HG02588 (cell line): Measurements from ENCODE around the gene LMX1B.

Experiments
- ATAC-seq: cut with Tn5 transposase; IDR thresholded peaks from one replicate; pipeline ENCODE4 v1.9.1; 2021; ENCODE audit warnings: mild to moderate bottlenecking, moderate library complexity; ENCODE audit not compliant: unreplicated experiment

The LMX1B gene

DNA sequence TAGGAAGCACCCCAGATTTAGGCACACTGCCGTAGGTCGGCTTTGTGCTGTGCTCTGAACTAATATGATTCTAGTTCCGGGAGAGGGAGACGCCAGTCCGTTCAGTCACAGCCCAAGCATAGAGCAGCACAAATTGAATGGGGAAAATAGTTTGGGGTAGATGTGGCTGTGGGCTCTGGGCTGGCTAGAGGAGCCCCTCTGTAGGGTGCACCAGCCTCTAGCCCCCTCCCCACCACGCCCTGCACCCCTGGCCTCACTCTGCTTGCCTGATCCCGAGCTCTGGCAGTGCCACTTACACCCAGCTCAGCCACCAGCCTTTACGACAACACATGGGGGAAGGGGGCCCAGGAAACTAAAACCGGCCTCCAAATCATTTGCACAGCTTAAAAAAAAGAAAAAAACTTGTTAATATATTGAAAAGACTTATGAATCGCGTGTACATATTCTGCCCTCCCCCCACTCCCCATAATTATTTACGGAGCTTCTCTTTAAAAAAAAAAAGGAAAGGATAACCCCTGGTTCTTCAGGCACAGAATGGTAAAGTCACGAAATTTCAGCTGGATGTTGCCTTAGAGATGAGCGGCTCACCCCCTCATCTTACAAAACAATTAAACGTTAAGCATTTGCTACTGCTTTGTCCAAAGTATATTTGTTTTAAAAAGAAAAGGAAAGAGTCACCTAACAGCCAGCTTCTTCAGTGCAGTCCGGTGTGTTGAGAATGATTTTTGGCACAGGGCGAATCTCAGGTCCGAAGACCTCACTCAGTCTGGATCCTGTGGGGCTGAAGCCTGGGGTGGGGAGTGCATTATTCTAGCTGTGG lies 3.5 kb downstream of the LMX1B start:
- no peak for ATAC-seq

DNA sequence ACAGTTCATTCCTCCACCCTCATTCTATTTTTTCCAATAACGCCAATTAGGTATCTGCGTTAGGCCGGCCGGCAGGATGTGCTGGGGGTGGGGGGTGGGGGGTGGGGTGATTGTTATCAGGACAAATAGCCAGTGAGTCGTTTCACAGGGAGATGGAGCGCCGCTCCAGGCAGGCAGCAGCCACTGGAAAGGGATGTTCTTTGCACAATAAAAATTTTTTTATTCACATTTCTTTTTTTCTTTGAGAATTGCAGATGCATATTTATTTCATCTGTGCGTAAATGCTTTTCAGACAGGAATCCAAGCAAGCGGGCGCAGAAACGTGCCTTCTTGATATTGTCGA lies 4.1 kb downstream of the LMX1B start:
- ATAC-seq: no peak

DNA sequence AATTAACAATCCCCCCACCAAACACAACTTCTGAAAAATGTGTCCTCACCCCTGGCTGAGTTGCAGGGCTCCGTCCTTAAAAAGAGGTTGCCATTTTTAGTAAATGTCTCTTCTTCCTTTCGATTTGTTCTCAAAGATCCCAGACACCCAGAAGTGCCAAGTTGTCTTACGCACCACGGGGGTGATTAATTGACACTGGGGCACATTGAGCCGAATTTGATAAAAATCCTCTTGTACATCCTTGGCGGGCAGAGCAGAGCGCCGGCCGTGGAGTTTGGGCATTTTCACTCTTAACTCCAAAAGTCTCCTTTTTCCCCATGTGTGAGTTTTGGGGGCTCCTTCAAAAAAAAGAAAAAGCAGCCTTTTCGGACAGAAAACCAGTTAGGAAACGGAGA lies 4.5 kb downstream of the LMX1B start:
- no peak for ATAC-seq

DNA sequence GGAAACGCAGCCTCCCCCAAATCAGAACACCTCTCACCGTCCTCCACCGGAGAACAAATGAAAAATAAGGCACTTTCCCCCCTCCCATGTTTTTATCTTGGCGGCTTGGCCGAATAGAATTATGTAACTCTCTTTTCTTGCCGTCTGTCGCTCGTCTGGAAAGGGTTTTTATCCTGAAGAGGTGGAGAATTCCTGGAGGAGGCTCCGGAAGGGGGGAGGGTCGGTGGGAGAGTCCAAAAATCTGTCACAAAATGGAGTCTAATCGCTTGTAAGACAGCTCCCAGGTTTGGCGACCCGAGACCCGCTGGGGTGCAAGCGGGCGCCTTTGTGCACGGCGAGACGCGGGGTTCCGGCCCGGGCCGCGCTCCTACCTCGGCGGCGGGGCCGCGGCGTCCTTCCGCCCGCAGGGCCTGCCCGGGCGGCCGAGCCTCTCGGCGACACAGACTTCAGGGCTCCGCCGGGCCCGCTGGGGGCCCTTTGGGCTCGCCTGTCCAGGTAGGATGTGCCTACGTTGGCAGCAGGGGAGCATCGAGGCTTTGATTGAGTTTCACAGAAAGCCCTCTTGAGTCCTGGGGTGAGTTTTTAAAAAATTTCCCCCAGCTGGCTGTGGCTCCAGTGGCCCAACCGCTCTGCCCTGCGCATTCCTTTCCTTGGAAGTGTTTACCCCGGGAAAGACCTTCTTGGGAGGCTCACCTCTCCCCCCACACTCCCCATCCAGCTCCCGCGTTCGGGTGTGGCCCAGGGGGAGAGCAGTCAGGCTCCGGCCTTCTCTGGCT lies 5.0 kb downstream of the LMX1B start:
- ATAC-seq: no peak

DNA sequence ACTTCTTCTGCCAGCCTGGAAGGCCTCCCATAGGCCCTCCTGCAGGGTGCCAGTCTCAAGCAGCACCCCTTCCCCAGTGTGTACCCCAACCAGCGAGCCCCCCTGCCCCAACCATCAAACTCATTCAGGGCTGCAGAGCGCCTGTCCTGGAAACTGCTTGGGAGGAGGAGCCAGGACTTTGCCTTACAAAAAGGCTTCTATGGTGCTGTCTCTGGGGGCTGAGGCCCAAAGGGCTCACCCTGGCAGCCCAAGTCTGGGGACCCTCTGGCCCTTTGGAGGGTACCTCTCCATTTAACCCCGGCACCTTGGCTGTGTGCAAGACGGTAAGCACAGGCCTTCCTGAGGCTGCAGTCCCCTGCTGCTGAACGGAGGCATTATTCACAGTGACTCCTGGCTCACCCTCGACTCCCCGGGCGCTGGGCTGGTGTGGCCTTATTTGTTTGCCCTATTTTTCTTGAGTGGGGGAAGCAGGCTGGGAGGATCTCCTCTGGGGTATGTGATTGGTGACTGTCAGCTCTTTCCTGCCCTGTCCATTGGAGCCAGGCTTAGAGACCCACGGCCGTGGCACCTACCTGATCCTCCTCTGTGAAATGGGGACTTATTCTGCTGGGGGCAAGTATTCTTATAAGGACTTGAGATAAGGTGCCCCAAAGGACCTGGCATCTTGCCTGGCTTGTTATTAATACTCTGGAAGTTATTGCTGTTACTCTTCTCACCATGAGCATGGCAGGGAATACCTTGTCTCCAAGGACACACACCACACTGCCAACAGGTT lies 5.8 kb downstream of the LMX1B start:
- no peak for ATAC-seq

DNA sequence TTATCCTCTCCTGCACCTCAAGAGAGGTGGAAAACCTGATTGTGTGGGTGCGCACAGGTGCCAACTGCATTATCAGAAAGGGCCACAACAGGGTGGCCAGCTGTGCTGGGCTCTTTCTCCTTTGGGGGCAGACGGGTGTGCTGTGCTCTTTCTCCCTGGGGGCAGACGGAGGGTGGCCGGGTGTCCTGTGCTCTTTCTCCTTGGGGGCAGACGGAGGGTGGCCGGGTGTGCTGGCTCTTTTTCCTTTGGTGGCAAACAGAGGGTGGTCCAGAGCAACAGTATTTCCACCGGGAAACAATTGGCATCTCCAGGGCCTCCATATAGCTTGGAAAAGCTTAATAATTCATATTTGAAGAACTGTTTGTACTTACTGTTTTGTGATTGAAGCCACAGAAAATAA lies 6.8 kb downstream of the LMX1B start:
- ATAC-seq: no peak

DNA sequence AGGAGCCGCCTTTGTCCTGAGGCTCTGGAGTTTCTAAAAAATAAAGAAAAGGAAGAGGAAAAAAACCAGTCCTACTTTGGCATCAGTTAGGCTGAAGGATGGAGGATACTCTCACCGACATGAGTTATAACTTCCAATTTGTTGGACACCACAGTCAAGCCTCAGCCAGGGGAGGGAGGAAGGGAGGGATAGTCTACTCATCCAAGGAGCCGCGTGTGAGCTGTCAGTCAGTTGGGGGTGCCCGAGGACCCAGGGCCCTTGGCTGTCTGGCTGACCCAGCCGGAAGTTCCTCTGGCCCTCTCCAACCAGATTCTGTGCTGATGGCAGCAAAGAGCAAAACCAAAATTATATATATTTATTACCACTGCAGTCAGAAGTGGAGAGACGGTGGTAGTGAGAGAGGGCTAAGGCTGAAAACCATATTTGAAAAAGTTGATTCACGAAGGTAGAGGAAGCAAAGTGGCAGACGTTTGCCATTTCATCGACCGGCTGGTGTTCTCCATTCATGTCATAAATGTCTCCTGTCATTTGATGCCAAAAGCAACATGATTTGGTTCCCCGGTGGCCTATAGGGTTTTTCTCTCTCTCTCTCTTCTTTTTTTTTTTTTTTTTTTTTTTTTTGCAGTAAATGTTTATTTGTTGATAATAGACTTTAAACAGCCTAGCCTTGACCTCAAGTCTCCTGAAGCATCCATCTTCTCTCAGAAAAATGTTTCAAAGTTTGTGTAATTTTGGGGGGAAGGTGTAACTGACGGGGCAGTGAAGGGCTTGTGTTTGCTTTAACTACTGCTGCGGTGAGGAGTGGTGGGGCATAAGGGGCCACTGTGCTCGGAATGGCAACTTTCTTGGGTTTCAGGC lies 7.6 kb downstream of the LMX1B start:
- no peak for ATAC-seq

DNA sequence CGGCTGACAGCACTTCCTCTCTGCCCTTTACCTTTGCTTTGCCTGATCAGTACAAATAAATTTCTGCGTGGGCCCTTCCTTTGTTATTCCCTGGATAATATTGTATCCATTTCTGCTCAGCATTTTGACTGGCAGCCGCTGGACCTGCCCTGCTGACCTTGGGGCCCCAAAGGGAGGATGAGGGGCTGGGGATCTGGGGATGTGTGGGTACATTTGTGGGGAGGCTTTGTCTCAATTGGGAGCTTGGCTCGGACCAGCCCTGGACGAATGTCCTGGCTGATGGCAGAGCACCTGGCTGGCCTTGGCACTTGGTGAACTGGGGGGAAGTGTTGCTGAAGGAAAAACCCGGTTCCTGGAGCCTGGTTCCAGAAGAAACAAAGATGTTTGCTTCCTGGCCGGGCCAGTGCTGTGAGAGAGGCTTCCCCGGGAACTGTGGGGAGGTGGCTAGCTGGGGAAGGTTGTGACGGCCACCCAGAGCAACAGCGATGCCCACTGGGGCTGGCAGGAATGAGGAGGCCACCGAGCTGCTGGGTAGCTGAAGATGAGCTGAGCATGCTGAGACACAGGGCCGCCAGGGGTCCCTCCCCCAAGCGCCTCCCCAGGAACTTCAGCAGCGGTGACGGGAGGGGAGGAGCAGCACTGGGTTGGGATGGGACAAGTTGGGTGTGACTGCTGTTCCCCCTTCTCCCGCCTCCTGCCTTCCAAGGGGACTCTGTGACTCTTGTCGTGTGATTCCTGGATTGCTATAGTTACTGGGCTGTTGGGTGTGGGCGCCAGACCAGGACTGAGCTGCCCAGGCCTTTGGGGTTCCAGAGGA lies 8.4 kb downstream of the LMX1B start:
- ATAC-seq: no peak

DNA sequence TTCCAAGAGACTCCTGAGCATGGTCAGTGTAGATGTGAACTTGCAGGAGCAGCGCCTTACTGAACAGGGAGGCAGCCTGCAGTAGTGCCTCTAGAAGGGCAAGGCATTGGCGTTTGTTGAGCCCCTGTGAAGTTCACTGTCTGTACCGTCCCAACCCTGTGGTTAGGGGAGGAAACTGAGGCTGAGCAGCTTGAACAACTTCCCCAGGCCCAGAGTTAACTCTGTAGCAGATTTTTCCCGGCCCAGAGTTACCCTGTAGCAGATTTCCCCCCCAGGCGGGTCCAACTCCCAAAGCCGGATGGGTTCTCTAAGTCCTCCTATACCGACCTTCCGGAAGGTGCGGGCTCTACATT lies 9.6 kb downstream of the LMX1B start:
- ATAC-seq: no peak

DNA sequence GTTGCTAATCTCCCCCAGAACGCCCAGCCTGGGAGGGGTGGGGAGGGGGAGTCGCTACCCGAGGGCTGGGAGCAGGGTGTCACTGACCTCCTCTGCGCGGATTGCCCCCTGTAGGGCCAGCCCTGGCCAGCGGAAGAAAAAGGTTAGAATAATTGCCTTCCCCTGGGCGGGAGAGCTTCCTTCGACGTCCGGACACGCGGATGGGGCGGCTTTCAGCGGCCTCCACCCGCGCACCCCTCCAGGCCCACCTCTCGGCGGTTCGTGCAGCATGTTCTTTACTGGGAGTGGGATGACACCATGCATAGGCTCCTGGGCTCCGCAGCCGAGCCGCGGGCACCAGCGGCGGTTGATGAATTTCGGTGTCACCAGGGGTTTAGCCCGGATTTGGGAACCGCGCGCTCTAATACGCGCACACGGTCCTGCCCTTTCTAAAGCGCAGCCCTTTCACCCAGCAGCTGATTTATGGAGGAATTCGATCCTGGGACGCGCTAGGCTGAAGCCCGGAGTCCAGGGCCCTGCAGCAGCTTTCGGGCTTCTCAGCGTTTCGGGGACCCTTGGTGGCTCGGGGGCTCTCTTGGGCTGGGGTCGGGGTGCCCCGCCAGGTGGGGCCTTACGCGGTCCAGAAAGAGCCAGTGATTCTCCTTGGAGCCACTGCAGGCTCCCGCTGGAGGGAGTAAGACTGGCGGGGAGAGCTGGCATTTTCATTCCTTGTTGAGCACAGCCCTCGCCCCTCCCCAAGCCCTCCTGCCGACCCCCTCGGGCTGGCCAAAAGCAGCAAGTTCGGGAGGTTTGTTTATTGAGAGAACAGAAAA lies 10.1 kb downstream of the LMX1B start:
- ATAC-seq: no peak

DNA sequence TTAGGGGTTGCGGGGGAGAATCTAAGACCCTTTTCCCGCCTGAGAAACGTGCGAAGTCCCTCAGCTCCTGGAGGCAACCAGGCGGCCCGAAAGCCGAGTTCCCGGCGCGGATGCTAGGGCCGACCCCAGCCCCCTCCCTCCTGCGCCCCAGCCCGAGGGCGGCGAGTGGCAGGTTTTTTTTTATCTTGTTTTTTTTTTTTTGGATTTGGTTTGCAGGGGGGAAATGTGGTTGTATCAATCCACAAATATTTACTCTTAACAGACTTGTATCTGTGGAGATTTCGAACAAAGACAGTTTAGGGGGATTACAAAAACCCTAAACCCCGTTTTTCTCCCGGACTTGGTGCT lies 10.7 kb downstream of the LMX1B start:
- ATAC-seq: no peak

DNA sequence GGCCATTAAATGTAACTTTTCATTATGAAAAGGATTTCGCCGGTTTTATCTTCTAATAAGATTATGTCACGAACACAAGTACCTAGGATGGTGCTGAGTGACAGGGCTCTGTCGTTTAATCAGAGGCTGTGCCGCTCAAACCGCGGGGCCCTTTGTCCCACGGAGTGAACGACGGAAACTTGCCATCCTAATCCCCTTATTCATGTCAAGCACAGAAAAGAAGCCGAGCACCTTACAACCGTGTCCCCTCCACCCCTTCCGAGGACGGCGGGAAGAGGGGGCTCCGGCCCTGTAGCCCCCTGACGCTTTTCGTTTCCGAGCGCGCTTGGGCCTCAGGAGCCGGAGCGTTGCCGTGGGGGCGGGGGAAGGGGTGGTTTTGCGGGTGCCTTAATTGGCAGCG lies 11.2 kb downstream of the LMX1B start:
- ATAC-seq: no peak

DNA sequence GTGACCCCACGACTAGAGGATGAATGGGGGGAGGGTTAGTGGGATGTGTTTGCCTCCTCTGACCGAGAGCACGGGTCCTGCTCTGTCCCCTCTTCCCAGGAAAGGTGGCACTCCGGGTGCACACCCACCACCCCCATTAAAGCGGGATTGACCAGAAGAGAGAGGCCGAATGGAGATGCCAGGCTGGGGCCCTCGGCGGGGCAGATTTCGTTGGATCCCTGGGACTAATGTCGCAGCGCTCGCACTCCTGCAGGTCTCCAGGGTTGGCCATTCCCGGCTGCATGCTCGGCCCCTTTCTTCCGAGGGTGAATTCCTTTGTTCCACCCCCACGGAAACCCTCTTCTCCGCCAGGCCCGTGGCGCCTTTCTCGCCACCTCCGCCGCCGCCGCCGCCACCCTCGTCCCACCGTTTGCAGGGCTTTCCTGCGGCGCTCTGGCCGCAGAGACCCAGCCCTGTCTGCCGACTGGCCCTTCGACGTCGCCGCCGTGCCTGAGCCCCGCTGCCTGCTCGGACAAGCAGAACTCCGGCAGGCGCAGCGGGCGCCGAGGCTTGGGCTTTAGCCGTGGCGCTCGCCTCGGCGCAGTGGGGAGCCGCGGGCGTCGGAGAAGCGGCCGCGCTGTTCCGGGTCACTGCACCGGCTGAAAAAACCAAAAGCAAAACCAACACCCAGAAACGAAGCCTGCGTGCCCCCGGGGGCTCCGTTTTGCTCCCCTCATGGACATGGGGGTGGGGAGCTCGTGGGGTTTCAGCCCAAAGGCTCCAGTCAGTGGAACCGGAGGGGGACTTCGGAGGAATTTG lies 11.8 kb downstream of the LMX1B start:
- no peak for ATAC-seq

DNA sequence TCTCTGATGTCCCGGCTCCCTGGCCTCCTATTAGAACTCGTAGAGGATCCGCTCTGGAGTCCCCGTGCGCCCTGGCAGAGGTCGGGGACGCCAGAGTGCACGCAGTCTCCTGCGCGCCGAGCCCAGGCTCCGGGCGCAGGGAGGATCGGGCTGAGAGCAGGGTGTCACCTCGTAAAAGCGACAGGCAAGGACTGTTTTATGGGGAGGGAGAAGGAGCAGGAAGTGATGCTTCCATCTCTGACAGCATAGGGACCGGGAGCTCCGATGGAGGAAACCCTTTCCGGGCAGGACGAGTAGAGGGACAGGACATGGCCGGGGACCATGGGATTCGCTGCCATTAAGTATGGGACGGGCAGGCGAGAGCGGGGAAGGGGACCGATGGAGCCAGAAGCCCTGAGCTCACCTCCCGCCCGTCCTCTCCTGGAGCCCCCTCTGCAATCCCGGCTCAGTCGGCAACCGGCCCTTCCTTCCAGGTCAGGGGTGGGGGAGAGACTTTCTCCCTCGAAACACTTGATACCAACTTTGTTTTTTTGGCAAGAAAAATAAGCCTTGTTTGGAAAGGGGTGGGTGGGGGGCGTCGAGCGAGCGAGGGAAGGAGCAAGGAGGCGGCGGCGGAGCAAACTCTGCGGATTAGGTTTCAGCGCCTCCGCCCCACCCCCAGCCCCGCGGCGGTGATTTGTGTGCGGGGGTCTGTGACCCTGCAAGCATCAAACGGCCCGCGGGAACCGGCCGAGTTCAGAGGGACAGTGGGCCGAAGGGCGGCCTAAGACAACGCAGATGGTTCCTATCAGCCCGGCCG lies 12.6 kb downstream of the LMX1B start:
- no peak for ATAC-seq

DNA sequence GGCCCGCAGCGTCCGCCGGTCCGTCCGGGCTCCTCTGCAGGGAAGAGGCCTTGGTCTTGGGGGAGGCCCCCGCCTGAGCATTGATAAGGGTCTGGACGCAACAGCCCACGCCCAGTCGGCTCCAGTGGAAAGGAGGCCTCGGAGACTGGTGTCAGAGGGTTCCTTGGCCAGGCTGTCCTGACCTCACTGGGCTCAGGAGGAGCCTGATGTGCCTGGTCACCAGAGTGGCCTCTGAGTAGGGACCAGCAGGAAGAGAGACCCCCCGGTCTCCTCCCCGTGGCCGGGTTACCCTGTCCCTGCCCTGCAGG lies 13.2 kb downstream of the LMX1B start:
- ATAC-seq: no peak

DNA sequence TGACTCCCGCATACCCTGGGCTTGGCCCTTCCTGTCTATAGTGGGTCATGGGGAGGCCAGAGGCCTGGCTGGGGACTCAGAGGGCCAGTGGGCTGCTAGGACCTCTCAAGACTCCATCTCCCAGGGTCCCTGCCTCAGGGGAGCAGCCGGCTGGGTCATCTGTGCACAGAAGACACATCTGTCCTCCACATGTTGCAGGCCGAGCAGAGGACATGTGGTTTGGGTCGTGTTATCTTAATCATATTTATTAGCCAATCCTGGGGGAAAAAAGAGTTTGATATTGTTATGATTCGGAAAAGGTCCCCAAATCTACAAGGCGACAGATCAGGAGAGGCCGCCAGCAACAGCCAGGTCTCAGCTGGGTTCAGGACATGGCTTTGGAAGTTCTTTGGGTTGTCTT lies 14.4 kb downstream of the LMX1B start:
- ATAC-seq: no peak

DNA sequence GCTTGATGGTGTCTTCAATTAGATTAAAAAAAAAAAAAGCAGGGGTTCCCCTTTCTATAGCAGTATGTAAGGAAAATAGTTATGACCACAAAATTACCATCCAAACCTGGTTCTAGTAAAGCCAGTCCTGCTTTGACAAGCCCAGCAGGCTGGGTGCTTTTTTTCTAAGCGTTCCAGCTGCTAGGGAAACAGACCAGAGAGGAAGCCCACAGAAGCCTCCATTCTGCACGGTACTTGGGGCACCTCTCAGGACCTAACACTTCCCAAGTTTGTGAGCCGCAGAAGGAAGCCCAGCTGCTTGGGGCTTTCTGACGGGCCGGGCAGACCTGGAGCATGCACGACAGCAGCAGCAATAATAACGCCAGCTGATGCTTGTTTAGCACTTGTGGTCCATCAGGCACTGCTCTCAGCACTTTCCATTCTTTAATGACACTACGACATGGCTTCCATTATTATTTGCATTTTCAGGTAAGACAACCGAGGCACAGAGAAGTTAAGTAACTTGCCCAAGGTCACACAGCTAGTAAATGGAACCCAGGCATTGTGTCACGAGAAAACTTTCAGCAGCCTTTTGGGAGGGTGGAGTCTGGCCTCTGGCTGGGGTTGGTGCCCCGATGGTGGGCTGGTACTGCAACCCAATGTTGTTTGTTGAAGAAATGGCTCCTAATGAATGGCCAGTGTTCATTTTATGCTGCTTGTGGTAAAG lies 15.4 kb downstream of the LMX1B start:
- ATAC-seq: no peak
